Measurements from ENCODE around the gene CHCHD4. TPM values are rescaled to one million over a fixed set of nuclear protein-coding genes. Genes with fewer than 3 reads are reported as not detected.

Gene CHCHD4
- total RNA-seq, 1 experiment from 2014 or later, result 27.5 TPM

DNA sequence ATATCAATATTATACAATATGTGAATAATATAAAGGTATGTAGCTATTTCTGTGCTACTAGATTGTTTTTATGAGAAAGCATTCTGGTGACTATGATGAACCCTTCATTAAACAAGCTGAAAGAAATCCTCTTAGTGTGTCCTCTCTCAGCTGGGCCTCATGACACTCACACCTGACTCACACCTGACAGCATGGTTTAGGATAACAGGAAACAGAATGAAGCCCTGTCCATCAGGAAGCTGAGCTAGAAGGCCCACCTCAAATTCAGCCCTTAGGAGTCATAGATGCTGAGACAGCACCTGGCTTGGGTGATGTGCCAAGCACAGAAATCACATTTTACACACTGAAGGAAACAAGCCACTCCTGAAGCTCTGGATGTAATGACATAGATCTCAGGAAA, 30.8 kb downstream of the CHCHD4 start:
- peaks cover 9% of the 10 kb centered on the region for H3K36me3 Mint-ChIP-seq
- H3K9me3 Mint-ChIP-seq, result peaks cover 34% of the 10 kb centered on the region
- H3K27me3 Mint-ChIP-seq (ENCODE audit: low read depth), result peaks cover 7% of the 10 kb centered on the region
- H3K4me3 Mint-ChIP-seq, result no peak overlapping the region
- ChIA-PET CTCF (no interaction called here), POLR2A (interaction anchor here (1.1 kb wide), 1 partner anchor 31 kb away, joined by 3 read pairs; the partner anchor contains the start of gene CHCHD4)
- H3K27ac Mint-ChIP-seq, result no peak overlapping the region
- no peak for DNase-seq (ENCODE audit: low spot score)
- no peak for ATAC-seq
- H3K4me1 Mint-ChIP-seq, result peaks cover 13% of the 10 kb centered on the region
- TF ChIP-seq TEAD1 (CRISPR knock-in tag; IDR thresholded peaks at IDR 0.05) (no peak), CBFB (CRISPR knock-in tag; IDR thresholded peaks at IDR 0.05; ENCODE audit: low read depth) (no peak), JUN (CRISPR knock-in tag; IDR thresholded peaks at IDR 0.05) (no peak), NR2C2 (CRISPR knock-in tag; IDR thresholded peaks at IDR 0.05) (no peak), ZNF219 (CRISPR knock-in tag; IDR thresholded peaks at IDR 0.05; ENCODE audit: borderline replicate concordance) (no peak), NR1H2 (CRISPR knock-in tag; IDR thresholded peaks at IDR 0.05) (no peak), GABPB1 (CRISPR knock-in tag; IDR thresholded peaks at IDR 0.05) (no peak), ZNF263 (CRISPR knock-in tag; IDR thresholded peaks at IDR 0.05; ENCODE audit: low read depth) (no peak), ESRRA (CRISPR knock-in tag; IDR thresholded peaks at IDR 0.05; ENCODE audit: borderline replicate concordance) (no peak), ATF1 (CRISPR knock-in tag; IDR thresholded peaks at IDR 0.05) (no peak), NFYB (CRISPR knock-in tag; conservative IDR thresholded peaks at IDR 0.05; ENCODE audit: low read depth) (no peak)
- TF ChIP-seq, protein P1, sequence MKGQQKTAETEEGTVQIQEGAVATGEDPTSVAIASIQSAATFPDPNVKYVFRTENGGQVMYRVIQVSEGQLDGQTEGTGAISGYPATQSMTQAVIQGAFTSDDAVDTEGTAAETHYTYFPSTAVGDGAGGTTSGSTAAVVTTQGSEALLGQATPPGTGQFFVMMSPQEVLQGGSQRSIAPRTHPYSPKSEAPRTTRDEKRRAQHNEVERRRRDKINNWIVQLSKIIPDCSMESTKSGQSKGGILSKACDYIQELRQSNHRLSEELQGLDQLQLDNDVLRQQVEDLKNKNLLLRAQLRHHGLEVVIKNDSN (CRISPR knock-in tag; IDR thresholded peaks at IDR 0.05), result no peak
- TF ChIP-seq, protein P2, sequence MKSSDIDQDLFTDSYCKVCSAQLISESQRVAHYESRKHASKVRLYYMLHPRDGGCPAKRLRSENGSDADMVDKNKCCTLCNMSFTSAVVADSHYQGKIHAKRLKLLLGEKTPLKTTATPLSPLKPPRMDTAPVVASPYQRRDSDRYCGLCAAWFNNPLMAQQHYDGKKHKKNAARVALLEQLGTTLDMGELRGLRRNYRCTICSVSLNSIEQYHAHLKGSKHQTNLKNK (CRISPR knock-in tag; IDR thresholded peaks at IDR 0.05), result no peak
- TF ChIP-seq, protein P3, sequence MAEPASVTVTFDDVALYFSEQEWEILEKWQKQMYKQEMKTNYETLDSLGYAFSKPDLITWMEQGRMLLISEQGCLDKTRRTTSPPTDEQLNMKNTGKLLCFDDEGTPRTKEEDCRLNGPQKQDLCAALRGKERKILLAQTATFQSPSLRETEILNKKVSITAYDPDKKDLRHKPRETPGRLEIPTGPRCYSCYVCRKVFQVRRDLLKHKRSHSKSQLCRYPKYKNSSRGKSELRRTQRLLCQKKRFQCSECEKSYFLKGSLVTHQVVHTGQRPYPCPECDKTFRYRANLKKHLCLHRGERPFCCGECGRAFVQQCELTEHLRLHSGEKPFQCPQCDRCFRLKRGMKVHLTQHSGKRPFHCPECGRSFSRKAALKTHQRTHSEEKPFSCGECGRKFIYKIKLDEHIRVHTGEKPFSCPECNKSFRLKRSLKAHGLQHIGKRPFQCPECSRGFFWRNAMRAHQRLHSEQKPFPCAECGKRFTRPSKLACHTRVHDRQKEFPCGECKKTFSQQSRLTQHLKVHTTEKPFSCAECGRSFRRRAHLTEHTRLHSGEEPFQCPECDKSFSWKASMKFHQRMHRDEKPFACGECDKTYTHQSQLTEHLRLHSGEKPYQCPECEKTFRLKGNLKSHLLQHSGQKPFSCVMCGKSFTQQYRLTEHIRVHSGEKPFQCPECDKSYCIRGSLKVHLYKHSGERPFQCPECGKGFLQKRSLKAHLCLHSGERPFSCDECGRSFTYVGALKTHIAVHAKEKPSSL (CRISPR knock-in tag; conservative IDR thresholded peaks at IDR 0.05), result no peak
- TF ChIP-seq, protein P4, sequence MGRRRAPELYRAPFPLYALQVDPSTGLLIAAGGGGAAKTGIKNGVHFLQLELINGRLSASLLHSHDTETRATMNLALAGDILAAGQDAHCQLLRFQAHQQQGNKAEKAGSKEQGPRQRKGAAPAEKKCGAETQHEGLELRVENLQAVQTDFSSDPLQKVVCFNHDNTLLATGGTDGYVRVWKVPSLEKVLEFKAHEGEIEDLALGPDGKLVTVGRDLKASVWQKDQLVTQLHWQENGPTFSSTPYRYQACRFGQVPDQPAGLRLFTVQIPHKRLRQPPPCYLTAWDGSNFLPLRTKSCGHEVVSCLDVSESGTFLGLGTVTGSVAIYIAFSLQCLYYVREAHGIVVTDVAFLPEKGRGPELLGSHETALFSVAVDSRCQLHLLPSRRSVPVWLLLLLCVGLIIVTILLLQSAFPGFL (CRISPR knock-in tag; IDR thresholded peaks at IDR 0.05; ENCODE audit: borderline replicate concordance), result no peak
- TF ChIP-seq, protein P5, sequence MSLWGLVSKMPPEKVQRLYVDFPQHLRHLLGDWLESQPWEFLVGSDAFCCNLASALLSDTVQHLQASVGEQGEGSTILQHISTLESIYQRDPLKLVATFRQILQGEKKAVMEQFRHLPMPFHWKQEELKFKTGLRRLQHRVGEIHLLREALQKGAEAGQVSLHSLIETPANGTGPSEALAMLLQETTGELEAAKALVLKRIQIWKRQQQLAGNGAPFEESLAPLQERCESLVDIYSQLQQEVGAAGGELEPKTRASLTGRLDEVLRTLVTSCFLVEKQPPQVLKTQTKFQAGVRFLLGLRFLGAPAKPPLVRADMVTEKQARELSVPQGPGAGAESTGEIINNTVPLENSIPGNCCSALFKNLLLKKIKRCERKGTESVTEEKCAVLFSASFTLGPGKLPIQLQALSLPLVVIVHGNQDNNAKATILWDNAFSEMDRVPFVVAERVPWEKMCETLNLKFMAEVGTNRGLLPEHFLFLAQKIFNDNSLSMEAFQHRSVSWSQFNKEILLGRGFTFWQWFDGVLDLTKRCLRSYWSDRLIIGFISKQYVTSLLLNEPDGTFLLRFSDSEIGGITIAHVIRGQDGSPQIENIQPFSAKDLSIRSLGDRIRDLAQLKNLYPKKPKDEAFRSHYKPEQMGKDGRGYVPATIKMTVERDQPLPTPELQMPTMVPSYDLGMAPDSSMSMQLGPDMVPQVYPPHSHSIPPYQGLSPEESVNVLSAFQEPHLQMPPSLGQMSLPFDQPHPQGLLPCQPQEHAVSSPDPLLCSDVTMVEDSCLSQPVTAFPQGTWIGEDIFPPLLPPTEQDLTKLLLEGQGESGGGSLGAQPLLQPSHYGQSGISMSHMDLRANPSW (CRISPR knock-in tag; conservative IDR thresholded peaks at IDR 0.05; ENCODE audit: low read depth), result no peak
- TF ChIP-seq, protein P6, sequence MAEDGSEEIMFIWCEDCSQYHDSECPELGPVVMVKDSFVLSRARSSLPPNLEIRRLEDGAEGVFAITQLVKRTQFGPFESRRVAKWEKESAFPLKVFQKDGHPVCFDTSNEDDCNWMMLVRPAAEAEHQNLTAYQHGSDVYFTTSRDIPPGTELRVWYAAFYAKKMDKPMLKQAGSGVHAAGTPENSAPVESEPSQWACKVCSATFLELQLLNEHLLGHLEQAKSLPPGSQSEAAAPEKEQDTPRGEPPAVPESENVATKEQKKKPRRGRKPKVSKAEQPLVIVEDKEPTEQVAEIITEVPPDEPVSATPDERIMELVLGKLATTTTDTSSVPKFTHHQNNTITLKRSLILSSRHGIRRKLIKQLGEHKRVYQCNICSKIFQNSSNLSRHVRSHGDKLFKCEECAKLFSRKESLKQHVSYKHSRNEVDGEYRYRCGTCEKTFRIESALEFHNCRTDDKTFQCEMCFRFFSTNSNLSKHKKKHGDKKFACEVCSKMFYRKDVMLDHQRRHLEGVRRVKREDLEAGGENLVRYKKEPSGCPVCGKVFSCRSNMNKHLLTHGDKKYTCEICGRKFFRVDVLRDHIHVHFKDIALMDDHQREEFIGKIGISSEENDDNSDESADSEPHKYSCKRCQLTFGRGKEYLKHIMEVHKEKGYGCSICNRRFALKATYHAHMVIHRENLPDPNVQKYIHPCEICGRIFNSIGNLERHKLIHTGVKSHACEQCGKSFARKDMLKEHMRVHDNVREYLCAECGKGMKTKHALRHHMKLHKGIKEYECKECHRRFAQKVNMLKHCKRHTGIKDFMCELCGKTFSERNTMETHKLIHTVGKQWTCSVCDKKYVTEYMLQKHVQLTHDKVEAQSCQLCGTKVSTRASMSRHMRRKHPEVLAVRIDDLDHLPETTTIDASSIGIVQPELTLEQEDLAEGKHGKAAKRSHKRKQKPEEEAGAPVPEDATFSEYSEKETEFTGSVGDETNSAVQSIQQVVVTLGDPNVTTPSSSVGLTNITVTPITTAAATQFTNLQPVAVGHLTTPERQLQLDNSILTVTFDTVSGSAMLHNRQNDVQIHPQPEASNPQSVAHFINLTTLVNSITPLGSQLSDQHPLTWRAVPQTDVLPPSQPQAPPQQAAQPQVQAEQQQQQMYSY (CRISPR knock-in tag; IDR thresholded peaks at IDR 0.05), result no peak
